Fibroblast of upper back skin (primary cell): ENCODE data around the gene TOPORS.

Experiments used
- DNase-seq: peaks from one replicate; pipeline ENCODE4 v3.0.0-alpha.2; 2013

TOPORS gene

GRCh38 chr9:32501868-32502267 is 50.5 kb downstream of the TOPORS start:
- DNase-seq, result no peak

GRCh38 chr9:32500768-32501167 is 51.6 kb downstream of the TOPORS start:
- no peak for DNase-seq

GRCh38 chr9:32497921-32498320 is 54.5 kb downstream of the TOPORS start:
- DNase-seq, result no peak

- no peak for DNase-seq
These were observed 61.8 kb downstream of the TOPORS start for GRCh38 chr9:32490601-32491000.
